ENCODE measurements around the gene TCF12. TPM values are rescaled to one million over a fixed set of nuclear protein-coding genes. Genes with fewer than 3 reads are reported as not detected.
A peak's percentile ranks its signal among the peaks of the same experiment; 100 is the strongest.

Gene TCF12
- polyA plus RNA-seq, 3 donors = 15.8 to 52.5 (median 27.6) TPM

DNA sequence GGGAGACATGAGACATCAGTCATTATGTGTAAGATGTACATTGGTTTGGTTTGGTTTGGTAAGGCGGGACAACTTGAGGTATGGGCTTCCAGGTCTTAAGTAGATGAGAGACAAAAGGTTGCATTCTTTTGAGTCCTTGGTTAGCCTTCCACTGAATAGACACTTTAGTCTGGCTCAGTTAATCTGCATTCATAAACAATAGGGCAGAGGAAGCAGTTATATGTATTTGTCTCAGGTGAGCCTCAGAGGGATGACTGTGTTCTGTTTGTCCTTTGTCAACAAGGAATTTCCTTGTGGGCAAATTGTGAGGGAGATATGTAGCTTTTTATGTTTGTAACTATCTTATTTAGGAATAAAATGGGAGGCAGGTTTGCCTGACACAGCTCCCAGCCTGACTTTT lies 50.4 kb downstream of the TCF12 start:
- H3K27ac ChIP-seq (ENCODE audit: low read depth in 1 of 2, low read length in 2 of 2) = peak overlapping the region in 1 of 2 donors; percentile 22
- Mint-ChIP-seq H3K36me3 (no peaks in the 10 kb centered on the region), H3K4me3 (no peak overlapping the region), H3K27ac (peak overlapping the region in 2 of 7 donors; percentile 37 to 63), H3K9me3 (no peaks in the 10 kb centered on the region), H3K4me1 (peaks cover 18% of the 10 kb centered on the region), H3K27me3 (ENCODE audit: low read depth in 3 of 3) (no peaks in the 10 kb centered on the region)
- no peak overlapping the region for H2AFZ ChIP-seq (ENCODE audit: insufficient read depth, low read depth, low read length, poor library complexity, severe bottlenecking)
- H3K9me3 ChIP-seq (replicated peaks in 1 of 2; ENCODE audit: control insufficient read depth in 1 of 2, insufficient read depth in 1 of 2, low read length in 2 of 2) = no peaks in the 10 kb centered on the region
- no peaks in the 10 kb centered on the region for H3K4me1 ChIP-seq (ENCODE audit: control insufficient read depth in 1 of 2, insufficient read depth in 2 of 2, low read length in 2 of 2)
- H3K27me3 ChIP-seq (ENCODE audit: control insufficient read depth in 2 of 2, insufficient read depth in 2 of 2, low read length in 2 of 2) = no peaks in the 10 kb centered on the region
- intact Hi-C loops (cut with micrococcal nuclease) = no loop called here
- no peak for DNase-seq
- no peaks in the 10 kb centered on the region for H3K36me3 ChIP-seq (replicated peaks in 1 of 2; ENCODE audit: control insufficient read depth in 1 of 2, insufficient read depth in 2 of 2, low read length in 2 of 2)
- no peak overlapping the region for H3K4me2 ChIP-seq (replicated peaks; ENCODE audit: extremely low read depth, low read length, poor library complexity, severe bottlenecking)
- H4K20me1 ChIP-seq (ENCODE audit: insufficient read depth, low read length) = peaks cover 84% of the 10 kb centered on the region
- no peak overlapping the region for H3K4me3 ChIP-seq (replicated peaks in 1 of 3; ENCODE audit: low read depth in 2 of 3, low read length in 3 of 3)
- 100% methylated on average over 1 of the region's 1 CpG for WGBS (ENCODE audit: insufficient coverage)
- peaks cover 84% of the 10 kb centered on the region for H3K79me2 ChIP-seq (ENCODE audit: insufficient read depth, low read length)
- TF ChIP-seq, protein P1, sequence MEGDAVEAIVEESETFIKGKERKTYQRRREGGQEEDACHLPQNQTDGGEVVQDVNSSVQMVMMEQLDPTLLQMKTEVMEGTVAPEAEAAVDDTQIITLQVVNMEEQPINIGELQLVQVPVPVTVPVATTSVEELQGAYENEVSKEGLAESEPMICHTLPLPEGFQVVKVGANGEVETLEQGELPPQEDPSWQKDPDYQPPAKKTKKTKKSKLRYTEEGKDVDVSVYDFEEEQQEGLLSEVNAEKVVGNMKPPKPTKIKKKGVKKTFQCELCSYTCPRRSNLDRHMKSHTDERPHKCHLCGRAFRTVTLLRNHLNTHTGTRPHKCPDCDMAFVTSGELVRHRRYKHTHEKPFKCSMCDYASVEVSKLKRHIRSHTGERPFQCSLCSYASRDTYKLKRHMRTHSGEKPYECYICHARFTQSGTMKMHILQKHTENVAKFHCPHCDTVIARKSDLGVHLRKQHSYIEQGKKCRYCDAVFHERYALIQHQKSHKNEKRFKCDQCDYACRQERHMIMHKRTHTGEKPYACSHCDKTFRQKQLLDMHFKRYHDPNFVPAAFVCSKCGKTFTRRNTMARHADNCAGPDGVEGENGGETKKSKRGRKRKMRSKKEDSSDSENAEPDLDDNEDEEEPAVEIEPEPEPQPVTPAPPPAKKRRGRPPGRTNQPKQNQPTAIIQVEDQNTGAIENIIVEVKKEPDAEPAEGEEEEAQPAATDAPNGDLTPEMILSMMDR (IDR thresholded peaks at IDR 0.05) = no peak
- no peak overlapping the region for H3K9ac ChIP-seq (ENCODE audit: insufficient read depth, low read length, poor library complexity, severe bottlenecking)

DNA sequence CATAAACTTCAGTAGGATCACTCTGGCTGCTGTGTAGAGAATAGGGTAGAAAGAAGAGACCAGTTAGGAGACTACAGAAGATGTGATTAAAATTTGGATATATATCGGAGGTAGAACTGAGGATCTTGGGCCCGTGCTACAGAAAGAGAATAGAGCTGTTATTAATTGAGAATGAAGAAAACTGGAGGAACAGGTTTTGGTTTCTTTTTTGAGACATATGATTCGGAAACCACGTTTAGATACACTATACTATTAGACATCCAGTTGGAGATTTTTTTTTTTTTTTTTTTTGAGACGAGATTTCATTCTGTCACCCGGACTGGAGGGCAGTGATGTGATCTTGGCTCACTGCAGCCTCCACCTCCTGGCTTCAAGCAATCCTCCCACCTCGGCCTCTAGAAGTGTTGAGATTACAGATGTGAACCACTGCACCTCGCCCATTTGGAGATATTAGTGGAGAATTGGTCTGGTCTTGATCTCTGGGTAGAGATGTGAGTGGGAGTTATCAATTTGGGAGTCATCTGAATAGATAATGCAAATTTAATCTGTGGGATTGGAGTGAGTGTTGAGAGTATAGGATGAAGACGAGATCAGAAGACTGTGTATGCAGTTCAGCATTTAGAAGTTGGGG lies 50.9 kb downstream of the TCF12 start:
- peak overlapping the region in 1 of 7 donors; percentile 37 for H3K27ac Mint-ChIP-seq
- no peak overlapping the region for H3K9ac ChIP-seq (ENCODE audit: insufficient read depth, low read length, poor library complexity, severe bottlenecking)
- no peaks in the 10 kb centered on the region for H3K27me3 ChIP-seq (ENCODE audit: control insufficient read depth in 2 of 2, insufficient read depth in 2 of 2, low read length in 2 of 2)
- no peaks in the 10 kb centered on the region for H3K36me3 ChIP-seq (replicated peaks in 1 of 2; ENCODE audit: control insufficient read depth in 1 of 2, insufficient read depth in 2 of 2, low read length in 2 of 2)
- H4K20me1 ChIP-seq (ENCODE audit: insufficient read depth, low read length) = peaks cover 85% of the 10 kb centered on the region
- peak overlapping the region in 1 of 2 donors; percentile 22 for H3K27ac ChIP-seq (ENCODE audit: low read depth in 1 of 2, low read length in 2 of 2)
- 100% methylated on average over 4 of the region's 9 CpGs for WGBS (ENCODE audit: insufficient coverage)
- H3K79me2 ChIP-seq (ENCODE audit: insufficient read depth, low read length) = peaks cover 82% of the 10 kb centered on the region
- no peaks in the 10 kb centered on the region for H3K27me3 Mint-ChIP-seq (ENCODE audit: low read depth in 3 of 3)
- H3K4me3 Mint-ChIP-seq = no peak overlapping the region
- H2AFZ ChIP-seq (ENCODE audit: insufficient read depth, low read depth, low read length, poor library complexity, severe bottlenecking) = no peak overlapping the region
- H3K4me3 ChIP-seq (replicated peaks in 1 of 3; ENCODE audit: low read depth in 2 of 3, low read length in 3 of 3) = no peak overlapping the region
- H3K4me1 Mint-ChIP-seq = peaks cover 16% of the 10 kb centered on the region
- intact Hi-C loops (cut with micrococcal nuclease) = no loop called here
- no peaks in the 10 kb centered on the region for H3K36me3 Mint-ChIP-seq
- no peaks in the 10 kb centered on the region for H3K9me3 Mint-ChIP-seq
- H3K4me2 ChIP-seq (replicated peaks; ENCODE audit: extremely low read depth, low read length, poor library complexity, severe bottlenecking) = no peak overlapping the region
- no peaks in the 10 kb centered on the region for H3K4me1 ChIP-seq (ENCODE audit: control insufficient read depth in 1 of 2, insufficient read depth in 2 of 2, low read length in 2 of 2)
- no peak for DNase-seq
- TF ChIP-seq, protein P1 (IDR thresholded peaks at IDR 0.05) = no peak
- no peaks in the 10 kb centered on the region for H3K9me3 ChIP-seq (replicated peaks in 1 of 2; ENCODE audit: control insufficient read depth in 1 of 2, insufficient read depth in 1 of 2, low read length in 2 of 2)

All from CD14-positive monocyte (primary cell).